Breast epithelium (tissue), 3 donors: ENCODE measurements around the gene ARL2BP.

Experiments used
- CTCF ChIP-seq, 3 donors: fragments of 450-650 bp; IDR thresholded peaks; one replicate each; pipeline ENCODE4 v1.5.1; 2016 to 2017; ENCODE audit warnings: antibody characterized with exemption in 3 of 3, mild to moderate bottlenecking in 3 of 3, moderate library complexity in 3 of 3
- POLR2A ChIP-seq: fragments of 450-650 bp; IDR thresholded peaks from one replicate; pipeline ENCODE4 v1.6.1; 2016; ENCODE audit warnings: antibody characterized with exemption, mild to moderate bottlenecking, moderate library complexity
- POLR2AphosphoS5 ChIP-seq, 3 donors: sonication (generic); formaldehyde crosslinking; IDR thresholded peaks; one replicate each; pipeline ENCODE4 v1.6.1; 2017; ENCODE audit warnings: antibody characterized with exemption in 3 of 3

DNA sequence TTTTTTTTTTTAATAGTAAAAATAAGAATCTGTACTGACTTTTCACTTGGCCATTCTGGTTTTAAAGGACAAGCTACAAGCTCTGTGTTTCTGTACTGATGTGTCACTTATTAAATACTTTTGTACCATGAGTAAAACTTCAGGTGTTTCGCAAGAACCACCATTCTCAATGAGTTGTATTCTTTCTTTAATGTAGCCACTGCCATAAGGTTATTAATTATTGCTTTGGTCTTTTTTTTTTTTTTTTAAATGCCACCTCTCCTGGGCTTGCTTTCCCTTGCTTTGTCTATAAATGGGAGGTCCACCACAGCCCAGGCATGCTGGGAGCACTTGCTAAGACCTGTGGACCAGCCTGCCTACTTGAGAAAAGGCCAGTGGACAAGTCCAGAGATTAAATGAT lies 8.4 kb downstream of the ARL2BP start:
- no peak for TF ChIP-seq CTCF (IDR thresholded peaks at IDR 0.05)
- TF ChIP-seq POLR2A: no peak
- TF ChIP-seq POLR2AphosphoS5 (IDR thresholded peaks at IDR 0.05): no peak
